ENCODE results near the gene GRPR. TPM values are rescaled to one million over a fixed set of nuclear protein-coding genes. Genes with fewer than 3 reads are reported as not detected.

GRPR gene
- total RNA-seq, 1 donor from 2014 or later = not detected

DNA sequence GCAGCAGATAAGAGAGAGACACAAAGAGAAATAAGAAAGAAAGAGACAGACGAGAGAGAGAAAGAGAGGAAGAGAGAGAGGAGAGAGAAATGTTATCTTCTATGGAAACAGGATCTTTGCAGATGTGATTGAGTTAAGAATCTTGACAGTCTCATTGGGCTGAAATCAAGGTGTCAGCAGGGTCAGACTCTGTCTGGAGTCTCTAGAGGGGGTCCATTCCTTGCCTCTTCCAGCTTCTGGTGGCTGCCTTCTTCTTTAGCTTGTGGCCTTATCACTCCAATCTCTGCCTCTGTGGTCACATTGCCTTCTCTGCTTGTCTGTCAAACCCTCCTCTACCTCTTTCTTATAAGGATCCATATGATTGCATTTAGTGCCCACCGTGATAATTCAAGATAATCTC is 21.8 kb upstream of the GRPR start:
- no peak for DNase-seq (ENCODE audit: extremely low spot score in 2 of 2)
- no peak overlapping the region for H3K4me3 ChIP-seq
- no peaks in the 10 kb centered on the region for H3K9me3 ChIP-seq
- no peaks in the 10 kb centered on the region for H3K4me1 ChIP-seq
- no peaks in the 10 kb centered on the region for H3K36me3 ChIP-seq
- H3K27ac ChIP-seq = no peak overlapping the region
- no peaks in the 10 kb centered on the region for H3K27me3 ChIP-seq
- TF ChIP-seq, protein P1, sequence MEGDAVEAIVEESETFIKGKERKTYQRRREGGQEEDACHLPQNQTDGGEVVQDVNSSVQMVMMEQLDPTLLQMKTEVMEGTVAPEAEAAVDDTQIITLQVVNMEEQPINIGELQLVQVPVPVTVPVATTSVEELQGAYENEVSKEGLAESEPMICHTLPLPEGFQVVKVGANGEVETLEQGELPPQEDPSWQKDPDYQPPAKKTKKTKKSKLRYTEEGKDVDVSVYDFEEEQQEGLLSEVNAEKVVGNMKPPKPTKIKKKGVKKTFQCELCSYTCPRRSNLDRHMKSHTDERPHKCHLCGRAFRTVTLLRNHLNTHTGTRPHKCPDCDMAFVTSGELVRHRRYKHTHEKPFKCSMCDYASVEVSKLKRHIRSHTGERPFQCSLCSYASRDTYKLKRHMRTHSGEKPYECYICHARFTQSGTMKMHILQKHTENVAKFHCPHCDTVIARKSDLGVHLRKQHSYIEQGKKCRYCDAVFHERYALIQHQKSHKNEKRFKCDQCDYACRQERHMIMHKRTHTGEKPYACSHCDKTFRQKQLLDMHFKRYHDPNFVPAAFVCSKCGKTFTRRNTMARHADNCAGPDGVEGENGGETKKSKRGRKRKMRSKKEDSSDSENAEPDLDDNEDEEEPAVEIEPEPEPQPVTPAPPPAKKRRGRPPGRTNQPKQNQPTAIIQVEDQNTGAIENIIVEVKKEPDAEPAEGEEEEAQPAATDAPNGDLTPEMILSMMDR (IDR thresholded peaks at IDR 0.05) = no peak
- no peak for TF ChIP-seq POLR2AphosphoS5 (IDR thresholded peaks at IDR 0.05; ENCODE audit: insufficient read depth in 1 of 2, low read depth in 1 of 2)
- no peak for TF ChIP-seq POLR2A (IDR thresholded peaks at IDR 0.05)
- intact Hi-C loops (cut with DNase I) = no loop called here

DNA sequence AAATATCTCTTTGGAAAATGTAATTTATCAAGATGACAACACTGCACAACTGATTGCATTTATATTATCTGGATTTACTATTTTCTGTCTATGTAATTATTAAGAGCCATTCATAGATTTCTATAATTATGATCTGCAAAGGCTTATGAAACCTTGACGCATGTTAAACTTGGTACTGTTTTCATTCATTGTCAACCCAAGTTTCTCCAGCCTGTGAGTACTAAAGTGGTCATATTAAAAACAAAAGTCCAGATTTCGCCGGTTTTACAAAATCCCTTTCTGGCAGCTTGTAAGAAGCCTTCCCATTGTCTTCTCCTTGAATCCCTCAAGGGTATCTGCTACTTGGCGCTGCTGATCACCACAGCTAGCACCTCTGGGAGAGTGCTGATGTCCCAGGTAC is 19.7 kb upstream of the GRPR start:
- no peak overlapping the region for H3K4me3 ChIP-seq
- H3K4me1 ChIP-seq = no peaks in the 10 kb centered on the region
- H3K27ac ChIP-seq = no peak overlapping the region
- H3K27me3 ChIP-seq = no peaks in the 10 kb centered on the region
- intact Hi-C loops (cut with DNase I) = no loop called here
- TF ChIP-seq, protein P1 (IDR thresholded peaks at IDR 0.05) = no peak
- TF ChIP-seq POLR2AphosphoS5 (IDR thresholded peaks at IDR 0.05; ENCODE audit: insufficient read depth in 1 of 2, low read depth in 1 of 2) = no peak
- TF ChIP-seq POLR2A (IDR thresholded peaks at IDR 0.05) = no peak
- no peaks in the 10 kb centered on the region for H3K36me3 ChIP-seq
- no peak for DNase-seq (ENCODE audit: extremely low spot score in 2 of 2)
- H3K9me3 ChIP-seq = no peaks in the 10 kb centered on the region

DNA sequence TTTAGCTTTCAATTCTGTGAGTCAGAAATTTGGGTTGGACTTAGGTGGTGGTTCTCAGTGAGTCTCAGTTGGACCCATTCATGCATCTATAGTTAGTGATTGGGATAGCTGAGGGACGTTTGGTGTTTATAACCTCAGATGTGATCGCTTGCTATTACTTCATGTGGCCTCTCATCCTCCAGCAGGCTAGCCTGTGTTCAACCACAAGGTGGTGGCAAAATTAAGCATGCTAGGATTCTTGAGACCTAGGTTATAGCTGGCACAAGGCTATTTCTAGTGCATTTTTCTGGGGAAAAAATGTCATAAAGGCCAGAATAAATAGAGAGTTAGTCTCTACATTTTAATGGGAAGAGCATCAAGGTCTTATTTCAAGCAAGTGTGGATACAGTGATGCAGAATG is 10.9 kb upstream of the GRPR start:
- H3K4me3 ChIP-seq = no peak overlapping the region
- intact Hi-C loops (cut with DNase I) = no loop called here

DNA sequence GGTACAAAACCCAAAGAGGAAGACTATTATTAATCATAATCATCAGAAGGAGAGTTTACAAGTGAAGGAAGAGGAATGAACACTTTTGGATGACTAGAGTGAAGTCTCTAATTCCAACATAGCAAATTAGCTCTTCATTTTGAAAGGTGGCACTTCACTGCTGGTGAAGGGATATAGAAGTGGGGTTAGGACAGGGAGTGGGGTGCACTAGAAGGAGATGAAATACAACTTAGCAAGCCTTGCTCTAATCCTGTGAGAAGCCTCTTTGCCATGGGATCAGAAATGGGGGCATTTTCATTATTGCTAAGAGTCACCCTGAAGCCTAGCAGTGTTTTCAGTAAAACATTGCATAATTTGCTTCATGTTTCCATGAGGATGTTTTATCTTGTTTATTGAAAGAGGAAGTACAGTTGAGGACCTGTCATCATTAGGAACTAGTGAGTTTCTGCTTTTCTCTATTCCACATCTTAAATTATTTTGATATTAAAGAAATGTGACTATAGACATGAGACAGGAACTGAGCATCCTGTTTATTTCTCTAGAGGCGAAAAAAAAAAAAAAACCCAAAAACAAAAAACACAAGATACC is 9.3 kb upstream of the GRPR start:
- H3K36me3 ChIP-seq = no peaks in the 10 kb centered on the region
- no peak overlapping the region for H3K27ac ChIP-seq
- no peak overlapping the region for H3K4me3 ChIP-seq
- H3K9me3 ChIP-seq = no peaks in the 10 kb centered on the region
- no peaks in the 10 kb centered on the region for H3K27me3 ChIP-seq
- intact Hi-C loops (cut with DNase I) = no loop called here
- no peak for DNase-seq (ENCODE audit: extremely low spot score in 2 of 2)
- TF ChIP-seq, protein P1 (IDR thresholded peaks at IDR 0.05) = no peak
- TF ChIP-seq POLR2A (IDR thresholded peaks at IDR 0.05) = no peak
- TF ChIP-seq POLR2AphosphoS5 (IDR thresholded peaks at IDR 0.05; ENCODE audit: insufficient read depth in 1 of 2, low read depth in 1 of 2) = no peak
- H3K4me1 ChIP-seq = no peaks in the 10 kb centered on the region

More for the DNA sequence above, 10.9 kb upstream of the GRPR start:
- DNase-seq (ENCODE audit: extremely low spot score in 2 of 2) = no peak
- H3K36me3 ChIP-seq = no peaks in the 10 kb centered on the region
- H3K9me3 ChIP-seq = no peaks in the 10 kb centered on the region
- H3K27ac ChIP-seq = no peak overlapping the region
- no peaks in the 10 kb centered on the region for H3K4me1 ChIP-seq
- no peaks in the 10 kb centered on the region for H3K27me3 ChIP-seq
- no peak for TF ChIP-seq POLR2AphosphoS5 (IDR thresholded peaks at IDR 0.05; ENCODE audit: insufficient read depth in 1 of 2, low read depth in 1 of 2)
- TF ChIP-seq, protein P1 (IDR thresholded peaks at IDR 0.05) = no peak
- TF ChIP-seq POLR2A (IDR thresholded peaks at IDR 0.05) = no peak

DNA sequence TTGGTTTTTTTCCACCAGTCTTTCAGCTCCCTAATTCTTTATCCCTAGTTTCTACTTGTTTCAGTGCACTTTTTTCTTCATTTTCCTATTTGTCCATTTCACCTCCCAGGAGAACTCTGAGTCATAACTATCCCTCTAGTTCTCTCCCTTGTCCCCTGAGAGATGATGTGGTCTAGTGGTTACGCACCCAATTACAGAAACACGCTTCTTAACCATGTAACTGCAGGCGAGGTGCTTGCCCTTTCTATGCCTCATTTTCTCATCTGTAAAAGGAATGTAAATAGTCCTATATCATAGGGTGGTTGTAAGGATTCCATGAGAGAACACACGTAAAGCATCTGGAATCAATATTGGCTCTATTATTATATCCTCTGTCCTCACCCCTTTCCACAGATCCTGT is 8.8 kb upstream of the GRPR start:
- Histone ChIP-seq H3K36me3 (no peaks in the 10 kb centered on the region), H3K27me3 (no peaks in the 10 kb centered on the region), H3K4me1 (no peaks in the 10 kb centered on the region), H3K4me3 (no peak overlapping the region), H3K9me3 (no peaks in the 10 kb centered on the region), H3K27ac (no peak overlapping the region)
- DNase-seq (ENCODE audit: extremely low spot score in 2 of 2) = no peak
- intact Hi-C loops (cut with DNase I) = no loop called here
- no peak for TF ChIP-seq POLR2AphosphoS5 (IDR thresholded peaks at IDR 0.05; ENCODE audit: insufficient read depth in 1 of 2, low read depth in 1 of 2)
- no peak for TF ChIP-seq POLR2A (IDR thresholded peaks at IDR 0.05)
- TF ChIP-seq, protein P1 (IDR thresholded peaks at IDR 0.05) = no peak

All from vagina (tissue), 2 donors.